ENCODE data around the gene UQCR10.

Gene UQCR10

GRCh38 chr22:29727131-29727523 is 40.0 kb upstream of the UQCR10 start:
- peak; percentile 79 for DNase-seq (ENCODE audit: low spot score)
- TF ChIP-seq CTCF (IDR thresholded peaks at IDR 0.05; ENCODE audit: borderline replicate concordance, control extremely low read depth, extremely low read depth, insufficient read depth, missing control alignments): peak; percentile 32
- in situ Hi-C loops (cut with MboI; ENCODE audit: low sequenced_read_pairs, unreplicated experiment): no loop called here

- DNase-seq (ENCODE audit: low spot score): no peak
These were observed 38.0 kb upstream of the UQCR10 start for GRCh38 chr22:29729161-29729560.

GRCh38 chr22:29731058-29731850 is 35.9 kb upstream of the UQCR10 start:
- TF ChIP-seq CTCF (IDR thresholded peaks at IDR 0.05; ENCODE audit: borderline replicate concordance, control extremely low read depth, extremely low read depth, insufficient read depth, missing control alignments): no peak
- in situ Hi-C loops (cut with MboI; ENCODE audit: low sequenced_read_pairs, unreplicated experiment): no loop called here
- no peak for DNase-seq (ENCODE audit: low spot score)

More at GRCh38 chr22:29729161-29729560, 38.0 kb upstream of the UQCR10 start:
- in situ Hi-C loops (cut with MboI; ENCODE audit: low sequenced_read_pairs, unreplicated experiment): no loop called here
- no peak for TF ChIP-seq CTCF (IDR thresholded peaks at IDR 0.05; ENCODE audit: borderline replicate concordance, control extremely low read depth, extremely low read depth, insufficient read depth, missing control alignments)

GRCh38 chr22:29732883-29733282 is 34.3 kb upstream of the UQCR10 start:
- DNase-seq (ENCODE audit: low spot score): no peak
- TF ChIP-seq CTCF (IDR thresholded peaks at IDR 0.05; ENCODE audit: borderline replicate concordance, control extremely low read depth, extremely low read depth, insufficient read depth, missing control alignments): no peak
- in situ Hi-C loops (cut with MboI; ENCODE audit: low sequenced_read_pairs, unreplicated experiment): no loop called here

- in situ Hi-C loops (cut with MboI; ENCODE audit: low sequenced_read_pairs, unreplicated experiment): no loop called here
- no peak for TF ChIP-seq CTCF (IDR thresholded peaks at IDR 0.05; ENCODE audit: borderline replicate concordance, control extremely low read depth, extremely low read depth, insufficient read depth, missing control alignments)
- no peak for DNase-seq (ENCODE audit: low spot score)
These were observed 33.6 kb upstream of the UQCR10 start for GRCh38 chr22:29733362-29734201.

- no peak for DNase-seq (ENCODE audit: low spot score)
- no peak for TF ChIP-seq CTCF (IDR thresholded peaks at IDR 0.05; ENCODE audit: borderline replicate concordance, control extremely low read depth, extremely low read depth, insufficient read depth, missing control alignments)
- in situ Hi-C loops (cut with MboI; ENCODE audit: low sequenced_read_pairs, unreplicated experiment): no loop called here
These were observed 32.8 kb upstream of the UQCR10 start for GRCh38 chr22:29734406-29734805.

Data from GM13976 (cell line).